Cardiac fibroblast (primary cell): ENCODE data around the gene EXOC2.
"Not testable (repeated sequence)": the region's sequence is repeated elsewhere in the genome, so short reads cannot be mapped to it uniquely, and the experiment has no call there.

Source experiments
- DNase-seq, 2 donors: peaks; one replicate each; pipeline versions ENCODE4 v3.0.0 to v3.0.0-alpha.2; 2010; ENCODE audit warnings: low read depth in 2 of 2
- H3K4me3 ChIP-seq, 2 donors: replicated peaks in 1 of 2; 1 replicate in 1 of 2; 2 replicates in 1 of 2; pipeline ENCODE4 v1.5.1; 2011; ENCODE audit warnings: low read depth in 2 of 2, low read length in 2 of 2, mild to moderate bottlenecking in 2 of 2, moderate library complexity in 1 of 2
- CTCF ChIP-seq: IDR thresholded peaks from one replicate; pipeline ENCODE4 v1.5.1; 2011; ENCODE audit warnings: low read depth, mild to moderate bottlenecking, low read length, inconsistent platforms

The EXOC2 gene

DNA sequence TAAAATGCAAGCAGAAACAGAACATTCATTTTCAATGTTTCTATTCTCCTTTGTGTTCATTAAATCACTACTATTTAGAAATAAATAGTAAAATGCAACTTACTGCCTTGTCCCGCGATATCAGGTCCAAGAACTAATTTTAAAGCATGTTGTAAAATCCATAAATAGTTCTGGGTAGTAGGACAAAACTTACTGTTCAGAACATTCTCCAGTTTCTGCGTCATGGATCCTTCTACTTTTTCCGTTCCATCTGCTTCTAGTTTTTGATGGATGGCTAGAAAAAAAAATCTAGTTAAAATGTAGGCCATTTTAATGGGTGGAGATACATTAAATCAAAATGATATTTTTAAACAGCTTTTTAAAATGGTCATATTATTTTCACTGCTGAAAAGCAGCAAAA, 83.0 kb downstream of the EXOC2 start:
- H3K4me3 ChIP-seq, result no peak overlapping the region
- DNase-seq, result no peak
- TF ChIP-seq CTCF, result no peak

DNA sequence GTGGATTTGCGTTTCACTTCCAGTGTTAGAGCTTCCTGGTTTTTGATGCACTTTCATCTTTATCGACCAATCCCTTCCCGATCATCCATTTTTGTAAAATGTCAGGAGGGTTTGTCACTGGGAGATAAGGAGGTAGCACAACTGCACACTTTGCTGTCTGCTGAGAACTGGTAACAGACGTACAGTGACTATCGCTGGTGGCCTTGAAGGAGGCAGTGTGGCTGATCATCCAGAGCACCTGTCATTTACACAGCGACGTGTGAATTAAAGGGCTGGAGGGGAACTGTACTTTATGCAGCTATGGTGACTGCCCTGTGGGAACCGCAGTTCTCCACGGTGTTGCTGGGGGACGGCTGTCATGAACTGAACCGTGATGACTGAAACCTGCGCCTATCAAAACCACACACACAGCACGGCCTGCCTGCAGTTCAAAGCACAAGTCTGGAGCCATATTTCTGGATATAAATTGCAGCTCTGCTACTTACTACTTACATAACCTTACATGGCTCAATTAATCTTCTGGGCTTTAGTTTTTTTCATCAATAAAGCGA, 86.0 kb downstream of the EXOC2 start:
- H3K4me3 ChIP-seq, result no peak overlapping the region
- no peak for DNase-seq
- no peak for TF ChIP-seq CTCF

- DNase-seq, result not testable (repeated sequence)
Observed at GRCh38 chr6:605895-606294, 87.0 kb downstream of the EXOC2 start.

GRCh38 chr6:604579-604978, 88.4 kb downstream of the EXOC2 start:
- TF ChIP-seq CTCF, result no peak
- no peak overlapping the region for H3K4me3 ChIP-seq
- DNase-seq, result no peak

More at GRCh38 chr6:605895-606294, 87.0 kb downstream of the EXOC2 start:
- not testable (repeated sequence) for H3K4me3 ChIP-seq

GRCh38 chr6:603265-603664, 89.7 kb downstream of the EXOC2 start:
- no peak for DNase-seq
- no peak for TF ChIP-seq CTCF

DNA sequence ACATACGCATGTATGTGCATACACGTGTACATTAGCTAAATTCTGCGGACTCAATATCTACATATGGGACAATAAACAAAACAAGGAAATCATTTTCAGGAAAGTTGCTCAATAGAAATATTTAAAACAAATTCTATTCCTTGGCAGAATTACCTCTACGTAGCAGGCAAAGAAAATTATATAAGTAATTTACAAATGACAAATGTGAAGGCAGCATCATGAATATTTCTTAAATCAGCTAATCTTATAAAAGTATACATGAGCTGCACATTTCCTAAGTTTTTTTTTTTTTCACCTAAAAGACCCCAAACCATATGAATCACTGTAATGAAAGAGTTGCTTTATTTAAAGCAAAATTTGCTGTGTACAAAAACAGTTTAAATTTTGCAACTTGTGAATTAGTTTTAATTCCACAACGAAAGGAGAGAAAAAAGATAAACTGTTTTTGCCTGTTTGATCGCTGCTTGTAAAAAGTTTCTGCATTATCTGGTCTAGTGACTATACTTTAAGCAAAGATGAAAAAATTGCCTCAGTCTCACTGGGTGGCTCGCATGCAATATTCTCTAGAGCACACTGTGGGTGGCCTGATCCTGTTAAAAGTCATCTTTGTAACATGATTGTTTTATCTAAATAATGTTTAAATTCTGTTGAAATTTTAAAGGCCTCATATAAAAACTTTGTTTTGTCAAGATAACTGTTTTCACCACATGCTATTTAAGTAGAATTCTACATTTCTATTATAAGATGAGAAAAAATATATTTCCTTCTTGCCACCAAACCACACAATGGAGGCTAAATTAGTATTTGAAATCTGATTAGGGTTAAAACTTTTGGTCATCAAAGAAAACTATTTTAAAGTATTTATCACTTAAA, 93.1 kb downstream of the EXOC2 start:
- no peak for DNase-seq
- no peak overlapping the region for H3K4me3 ChIP-seq
- no peak for TF ChIP-seq CTCF

More at GRCh38 chr6:603265-603664, 89.7 kb downstream of the EXOC2 start:
- H3K4me3 ChIP-seq, result no peak overlapping the region

GRCh38 chr6:593907-594212, 99.1 kb downstream of the EXOC2 start:
- no peak for DNase-seq
- TF ChIP-seq CTCF, result no peak
- H3K4me3 ChIP-seq, result no peak overlapping the region
